HepG2 (cell line): Measurements from ENCODE around the gene NSL1.

Source experiments
- ATF4 ChIP-seq, 2 experiments: fragments of 450-650 bp in 1 of 2; sonication (generic) in 1 of 2; formaldehyde crosslinking; IDR thresholded peaks; 2 replicates each; pipeline versions ENCODE4 v1.5.0 to v1.8.0; 2020 to 2022; ENCODE audit warnings: mild to moderate bottlenecking in 1 of 2, missing genetic modification reagents in 1 of 2
- CTCF ChIP-seq: sonication (generic); formaldehyde crosslinking; IDR thresholded peaks from 2 replicates; pipeline ENCODE4 v1.5.0; 2020; ENCODE audit warnings: mild to moderate bottlenecking, missing genetic modification reagents, moderate library complexity
- GABPA ChIP-seq, 2 experiments: IDR thresholded peaks; 2 replicates each; pipeline ENCODE4 v1.6.1; 2011 to 2016; ENCODE audit warnings: low read depth in 2 of 2, low read length in 1 of 2, missing biosample characterization in 1 of 2, missing genetic modification characterization in 1 of 2
- IKZF4 ChIP-seq: sonication (generic); formaldehyde crosslinking; IDR thresholded peaks from 2 replicates; pipeline ENCODE4 v1.5.1; 2020; ENCODE audit warnings: borderline replicate concordance, mild to moderate bottlenecking, low read depth, missing genetic modification reagents; ENCODE audit errors: not compliant biosample characterization
- MAX ChIP-seq: IDR thresholded peaks from 2 replicates; pipeline ENCODE4 v1.6.1; 2012; ENCODE audit warnings: inconsistent platforms
- NR2C2 ChIP-seq: sonication (generic); formaldehyde crosslinking; IDR thresholded peaks from 2 replicates; pipeline ENCODE4 v1.4.0; 2020; ENCODE audit warnings: missing genetic modification reagents, mild to moderate bottlenecking, moderate library complexity, borderline replicate concordance
- POLR2A ChIP-seq, 2 experiments: IDR thresholded peaks; 2 replicates each; pipeline ENCODE4 v1.6.1; 2011; ENCODE audit warnings: low read depth in 2 of 2, low read length in 2 of 2, mild to moderate bottlenecking in 1 of 2, moderate library complexity in 1 of 2; ENCODE audit not compliant: insufficient read depth in 1 of 2
- REPIN1 ChIP-seq: sonication (generic); formaldehyde crosslinking; IDR thresholded peaks from 2 replicates; pipeline ENCODE4 v1.8.0; 2022; ENCODE audit warnings: missing genetic modification reagents, low read depth, mild to moderate bottlenecking, borderline replicate concordance
- TOE1 ChIP-seq: sonication (generic); formaldehyde crosslinking; IDR thresholded peaks from 2 replicates; pipeline ENCODE4 v1.4.0; 2020; ENCODE audit warnings: mild to moderate bottlenecking, missing genetic modification reagents
- ZBTB49 ChIP-seq: sonication (generic); formaldehyde crosslinking; IDR thresholded peaks from 2 replicates; pipeline ENCODE4 v1.4.0; 2020; ENCODE audit warnings: missing genetic modification reagents, borderline replicate concordance
- ZNF124 ChIP-seq: sonication (generic); formaldehyde crosslinking; IDR thresholded peaks from 2 replicates; pipeline ENCODE4 v1.4.0; 2020; ENCODE audit warnings: missing genetic modification reagents
- ZNF30 ChIP-seq: sonication (generic); formaldehyde crosslinking; IDR thresholded peaks from 2 replicates; pipeline ENCODE4 v1.5.0; 2020; ENCODE audit warnings: mild to moderate bottlenecking, missing genetic modification reagents
- ZNF407 ChIP-seq: sonication (generic); formaldehyde crosslinking; IDR thresholded peaks from one replicate; pipeline ENCODE4 v1.5.1; 2020; ENCODE audit warnings: mild to moderate bottlenecking, missing genetic modification reagents; ENCODE audit errors: not compliant biosample characterization
- ZNF574 ChIP-seq: sonication (generic); formaldehyde crosslinking; IDR thresholded peaks from 2 replicates; pipeline ENCODE4 v1.4.0; 2020; ENCODE audit warnings: missing genetic modification reagents

- no peak for TF ChIP-seq MAX
- TF ChIP-seq TOE1 (CRISPR knock-in tag): no peak
- TF ChIP-seq ZBTB49: no peak
- TF ChIP-seq NR2C2: no peak
- no peak for TF ChIP-seq IKZF4 (CRISPR knock-in tag)
- no peak for TF ChIP-seq ZNF30 (CRISPR knock-in tag)
- no peak for TF ChIP-seq GABPA (IDR thresholded peaks at IDR 0.05; ENCODE audit: low read depth, low read length)
- TF ChIP-seq GABPA (CRISPR knock-in tag; IDR thresholded peaks at IDR 0.05; ENCODE audit: low read depth): no peak
- no peak for TF ChIP-seq POLR2A (IDR thresholded peaks at IDR 0.05; ENCODE audit: insufficient read depth in 1 of 2, low read depth in 2 of 2, low read length in 2 of 2)
- TF ChIP-seq CTCF (CRISPR knock-in tag): no peak
- TF ChIP-seq ZNF124 (CRISPR knock-in tag): no peak
- no peak for TF ChIP-seq ZNF574 (CRISPR knock-in tag)
- no peak for TF ChIP-seq ZNF407 (CRISPR knock-in tag)
- no peak for TF ChIP-seq REPIN1 (CRISPR knock-in tag)
- TF ChIP-seq ATF4 (CRISPR knock-in tag; IDR thresholded peaks at IDR 0.05): no peak
These were observed 31.4 kb upstream of the NSL1 start for GRCh38 chr1:212822956-212823355.
